Measurements from ENCODE around the gene SIAH1. TPM values are rescaled to one million over a fixed set of nuclear protein-coding genes. Genes with fewer than 3 reads are reported as not detected.
"Not testable (repeated sequence)": the region's sequence is repeated elsewhere in the genome, so short reads cannot be mapped to it uniquely, and the experiment has no call there.

SIAH1 gene
- total RNA-seq, 1 donor: 28.9 TPM

DNA sequence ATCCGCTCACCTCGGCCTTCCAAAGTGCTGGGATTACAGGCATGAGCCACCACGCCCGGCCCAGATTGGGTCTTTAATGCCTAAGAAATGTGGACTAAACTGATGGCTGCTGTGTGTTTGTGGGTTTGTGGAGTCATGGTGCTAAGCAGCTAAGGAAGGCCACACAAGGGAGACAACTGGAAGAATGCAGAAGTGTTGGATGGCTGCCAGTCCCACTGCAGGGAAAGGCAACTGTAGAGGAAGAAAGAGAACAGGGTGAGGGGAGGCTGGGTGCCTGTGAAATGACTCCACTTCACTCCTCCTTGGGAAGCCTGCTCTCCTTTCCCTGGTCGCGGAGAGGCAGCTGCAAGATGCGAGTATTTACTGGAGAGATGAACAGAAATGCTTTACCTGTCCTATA is 23.5 kb upstream of the SIAH1 start:
- TF ChIP-seq CTCF (IDR thresholded peaks at IDR 0.05; ENCODE audit: insufficient read depth, low read depth, low read length): no peak
- DNase-seq (ENCODE audit: low read depth): peak; percentile 57
- no peak overlapping the region for H3K4me3 ChIP-seq (ENCODE audit: low read depth, low read length)

GRCh38 chr16:48405907-48406306 is 20.7 kb upstream of the SIAH1 start:
- TF ChIP-seq CTCF (IDR thresholded peaks at IDR 0.05; ENCODE audit: insufficient read depth, low read depth, low read length): no peak
- DNase-seq (ENCODE audit: low read depth): no peak
- no peak overlapping the region for H3K4me3 ChIP-seq (ENCODE audit: low read depth, low read length)

GRCh38 chr16:48405153-48405552 is 19.9 kb upstream of the SIAH1 start:
- H3K4me3 ChIP-seq (ENCODE audit: low read depth, low read length): no peak overlapping the region
- DNase-seq (ENCODE audit: low read depth): no peak
- TF ChIP-seq CTCF (IDR thresholded peaks at IDR 0.05; ENCODE audit: insufficient read depth, low read depth, low read length): no peak

- not testable (repeated sequence) for H3K4me3 ChIP-seq (ENCODE audit: low read depth, low read length); DNase-seq (ENCODE audit: low read depth)
These were observed 17.3 kb upstream of the SIAH1 start for GRCh38 chr16:48402547-48402946.

GRCh38 chr16:48395375-48395774 is 10.2 kb upstream of the SIAH1 start:
- no peak for DNase-seq (ENCODE audit: low read depth)
- H3K4me3 ChIP-seq (ENCODE audit: low read depth, low read length): no peak overlapping the region
- no peak for TF ChIP-seq CTCF (IDR thresholded peaks at IDR 0.05; ENCODE audit: insufficient read depth, low read depth, low read length)

- DNase-seq (ENCODE audit: low read depth): no peak
- no peak overlapping the region for H3K4me3 ChIP-seq (ENCODE audit: low read depth, low read length)
- no peak for TF ChIP-seq CTCF (IDR thresholded peaks at IDR 0.05; ENCODE audit: insufficient read depth, low read depth, low read length)
These were observed 9.1 kb upstream of the SIAH1 start for GRCh38 chr16:48394355-48394703.

- H3K4me3 ChIP-seq (ENCODE audit: low read depth, low read length): no peak overlapping the region
- DNase-seq (ENCODE audit: low read depth): peak; percentile 77
- TF ChIP-seq CTCF (IDR thresholded peaks at IDR 0.05; ENCODE audit: insufficient read depth, low read depth, low read length): no peak
These were observed 8.5 kb upstream of the SIAH1 start for GRCh38 chr16:48393485-48394354.
